Uterus (tissue), 4 donors: ENCODE measurements around the gene MRPL28. TPM values are rescaled to one million over a fixed set of nuclear protein-coding genes. Genes with fewer than 3 reads are reported as not detected.
"Not testable (repeated sequence)": the region's sequence is repeated elsewhere in the genome, so short reads cannot be mapped to it uniquely, and the experiment has no call there.

Experiments
- DNase-seq, 2 donors: peaks; one replicate each; pipeline ENCODE4 v3.0.0-alpha.2; 2019 to 2020
- H3K27ac ChIP-seq, 2 donors: fragments of 200-600 bp; sonication (generic); 1 replicate in 1 of 2; 2 replicates in 1 of 2; pipeline ENCODE4 v1.5.1; 2016 to 2018
- H3K27me3 ChIP-seq, 2 donors: fragments of 200-600 bp; sonication (generic); one replicate each; pipeline ENCODE4 v1.5.1; 2018 to 2019; ENCODE audit warnings: control low read depth in 1 of 2
- H3K36me3 ChIP-seq, 2 donors: fragments of 200-600 bp; sonication (generic); one replicate each; pipeline ENCODE4 v1.5.1; 2019; ENCODE audit warnings: control low read depth in 1 of 2
- H3K4me1 ChIP-seq, 2 donors: fragments of 200-600 bp; sonication (generic); one replicate each; pipeline ENCODE4 v1.5.1; 2018 to 2019; ENCODE audit warnings: control low read depth in 1 of 2
- H3K4me3 ChIP-seq, 2 donors: fragments of 200-600 bp; sonication (generic); 1 replicate in 1 of 2; 2 replicates in 1 of 2; pipeline ENCODE4 v1.5.1; 2018 to 2019; ENCODE audit warnings: mild to moderate bottlenecking in 1 of 2
- H3K9me3 ChIP-seq, 2 donors: fragments of 200-600 bp; sonication (generic); one replicate each; pipeline ENCODE4 v1.5.1; 2019; ENCODE audit warnings: control low read depth in 1 of 2
- POLR2A ChIP-seq, 2 donors: fragments of 450-650 bp; IDR thresholded peaks; one replicate each; pipeline ENCODE4 v1.6.1; 2016; ENCODE audit warnings: antibody characterized with exemption in 2 of 2, mild to moderate bottlenecking in 1 of 2, moderate library complexity in 1 of 2
- intact Hi-C: fragments of 100-400 bp; cut with DNase I; formaldehyde crosslinking; loops from one replicate; pipeline ENCODE4 v1.15.1; 2023; ENCODE audit warnings: low total_unique reads
- total RNA-seq, 4 donors: library from RNA; depleted of rRNA in 3 of 4; stranded (reverse); fragments of >200 nt in 3 of 4; gene quantifications; one replicate each; pipeline versions ENCODE4 v1.1.0 to v1.2.4, GENCODE V29; 2014 to 2023
- TF ChIP-seq, protein P1 (sequence below), 4 experiments: fragments of 200-600 bp in 2 of 4; fragments of 450-650 bp in 2 of 4; sonication (generic) in 2 of 4; IDR thresholded peaks; one replicate each; pipeline ENCODE4 v1.5.1; 2016 to 2019; ENCODE audit warnings: antibody characterized with exemption in 4 of 4, mild to moderate bottlenecking in 2 of 4, moderate library complexity in 1 of 4
- donor health status: DM: yes; HTN: yes; CAD: no.

Gene MRPL28
- total RNA-seq, result 10 to 100 TPM; 32.4 to 97.3 (median 50.1) TPM

DNA sequence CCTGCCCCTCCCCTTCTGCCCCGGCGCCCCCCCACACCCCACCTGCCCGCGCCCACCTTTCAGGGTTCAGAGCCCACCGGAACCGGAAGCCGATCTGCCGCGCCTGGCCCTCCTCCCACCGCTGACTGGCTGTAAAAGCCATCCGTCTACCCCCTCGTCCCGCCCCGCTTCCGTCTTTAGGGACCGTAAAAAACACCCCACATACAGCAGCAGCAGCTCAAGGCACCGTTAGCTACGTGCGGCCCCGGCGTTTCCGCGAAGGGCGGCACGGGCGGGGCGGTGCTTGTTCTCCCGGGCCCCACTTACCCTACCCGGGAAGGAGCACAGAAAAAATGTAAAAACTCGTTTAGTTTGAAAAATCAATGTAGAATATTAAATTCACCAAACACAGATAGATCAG lies at the start of gene MRPL28:
TSS of gene MRPL28 (minus strand) at position 96 of the 400 bp plus-strand sequence. CDS start 320 bp downstream, outside the sequence.
- Histone ChIP-seq H3K27me3 (no peaks in the 10 kb centered on the region), H3K4me3 (peak within 1 kb of the TSS; percentile 41 to 52), H3K9me3 (no peaks in the 10 kb centered on the region), H3K4me1 (peaks cover 4 to 11% of the 10 kb centered on the region in 2 donors), H3K36me3 (no peaks in the 10 kb centered on the region), H3K27ac (peak within 1 kb of the TSS; percentile 70 to 72)
- intact Hi-C loops, result no loop called here
- peak; percentile 95 for DNase-seq
- peak in 1 of 2 donors; percentile 70 for TF ChIP-seq POLR2A (IDR thresholded peaks at IDR 0.05)
- TF ChIP-seq, protein P1, sequence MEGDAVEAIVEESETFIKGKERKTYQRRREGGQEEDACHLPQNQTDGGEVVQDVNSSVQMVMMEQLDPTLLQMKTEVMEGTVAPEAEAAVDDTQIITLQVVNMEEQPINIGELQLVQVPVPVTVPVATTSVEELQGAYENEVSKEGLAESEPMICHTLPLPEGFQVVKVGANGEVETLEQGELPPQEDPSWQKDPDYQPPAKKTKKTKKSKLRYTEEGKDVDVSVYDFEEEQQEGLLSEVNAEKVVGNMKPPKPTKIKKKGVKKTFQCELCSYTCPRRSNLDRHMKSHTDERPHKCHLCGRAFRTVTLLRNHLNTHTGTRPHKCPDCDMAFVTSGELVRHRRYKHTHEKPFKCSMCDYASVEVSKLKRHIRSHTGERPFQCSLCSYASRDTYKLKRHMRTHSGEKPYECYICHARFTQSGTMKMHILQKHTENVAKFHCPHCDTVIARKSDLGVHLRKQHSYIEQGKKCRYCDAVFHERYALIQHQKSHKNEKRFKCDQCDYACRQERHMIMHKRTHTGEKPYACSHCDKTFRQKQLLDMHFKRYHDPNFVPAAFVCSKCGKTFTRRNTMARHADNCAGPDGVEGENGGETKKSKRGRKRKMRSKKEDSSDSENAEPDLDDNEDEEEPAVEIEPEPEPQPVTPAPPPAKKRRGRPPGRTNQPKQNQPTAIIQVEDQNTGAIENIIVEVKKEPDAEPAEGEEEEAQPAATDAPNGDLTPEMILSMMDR (IDR thresholded peaks at IDR 0.05), result no peak

DNA sequence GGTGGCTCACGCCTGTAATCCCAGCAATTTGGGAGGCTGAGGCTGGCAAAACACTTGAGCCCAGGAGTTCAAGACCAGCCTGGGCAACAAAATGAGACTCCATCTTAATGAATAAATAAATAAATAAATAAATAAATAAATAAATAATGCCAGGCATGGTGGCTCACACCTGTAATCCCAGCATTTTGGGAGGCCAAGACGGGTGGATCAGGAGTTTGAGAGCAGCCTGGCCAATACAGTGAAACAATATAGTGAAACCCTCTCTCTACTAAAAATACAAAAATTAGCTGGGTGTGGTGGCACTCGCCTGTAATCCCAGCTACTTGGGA lies 44.8 kb upstream of the MRPL28 start:
- H3K27me3 ChIP-seq, intact Hi-C loops, H3K36me3 ChIP-seq, H3K27ac ChIP-seq, DNase-seq, H3K9me3 ChIP-seq, H3K4me3 ChIP-seq, H3K4me1 ChIP-seq: not testable (repeated sequence)

DNA sequence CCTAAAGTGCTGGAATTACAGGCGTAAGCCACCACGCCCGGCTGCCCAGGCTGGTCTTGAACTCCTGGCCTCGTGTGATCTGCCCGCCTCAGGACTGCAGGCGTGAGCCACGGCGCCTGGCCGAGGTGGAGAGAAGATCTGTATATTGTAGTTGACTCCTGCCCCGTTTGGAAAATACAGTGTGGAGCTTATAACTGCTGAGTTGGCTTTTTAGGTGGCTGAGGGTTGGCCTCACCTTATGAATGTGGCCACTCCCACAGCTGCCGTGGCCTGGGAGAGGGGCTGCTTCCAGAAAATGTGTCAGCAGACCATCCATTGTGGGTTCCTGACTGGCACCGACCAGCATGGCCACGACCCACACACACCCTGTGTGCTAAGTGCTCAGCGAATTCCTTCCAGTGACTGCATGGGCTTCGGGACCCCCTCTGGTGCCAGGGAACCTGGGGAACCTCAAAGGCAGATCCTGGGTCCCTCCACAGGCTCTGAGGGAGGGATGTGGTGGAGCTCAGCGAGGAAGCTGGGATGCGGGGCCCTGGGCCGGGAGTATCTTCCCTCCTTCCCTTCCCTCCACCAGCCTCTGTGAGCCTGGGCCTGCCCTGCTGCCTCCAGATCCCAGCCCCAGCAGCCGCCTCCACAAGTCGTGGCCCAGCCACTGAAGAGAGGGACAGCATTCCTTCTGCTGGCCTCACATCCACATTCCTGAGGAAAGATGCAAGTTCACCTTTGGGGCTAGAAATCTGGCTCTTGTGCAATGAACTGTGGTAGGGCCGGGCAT lies 44.2 kb upstream of the MRPL28 start:
- Histone ChIP-seq H3K4me1 (no peaks in the 10 kb centered on the region), H3K36me3 (no peaks in the 10 kb centered on the region), H3K27me3 (no peaks in the 10 kb centered on the region), H3K9me3 (no peaks in the 10 kb centered on the region), H3K4me3 (no peak overlapping the region), H3K27ac (no peak overlapping the region)
- intact Hi-C loops, result no loop called here
- DNase-seq, result no peak
- TF ChIP-seq, protein P1 (IDR thresholded peaks at IDR 0.05), result no peak
- no peak for TF ChIP-seq POLR2A (IDR thresholded peaks at IDR 0.05)

DNA sequence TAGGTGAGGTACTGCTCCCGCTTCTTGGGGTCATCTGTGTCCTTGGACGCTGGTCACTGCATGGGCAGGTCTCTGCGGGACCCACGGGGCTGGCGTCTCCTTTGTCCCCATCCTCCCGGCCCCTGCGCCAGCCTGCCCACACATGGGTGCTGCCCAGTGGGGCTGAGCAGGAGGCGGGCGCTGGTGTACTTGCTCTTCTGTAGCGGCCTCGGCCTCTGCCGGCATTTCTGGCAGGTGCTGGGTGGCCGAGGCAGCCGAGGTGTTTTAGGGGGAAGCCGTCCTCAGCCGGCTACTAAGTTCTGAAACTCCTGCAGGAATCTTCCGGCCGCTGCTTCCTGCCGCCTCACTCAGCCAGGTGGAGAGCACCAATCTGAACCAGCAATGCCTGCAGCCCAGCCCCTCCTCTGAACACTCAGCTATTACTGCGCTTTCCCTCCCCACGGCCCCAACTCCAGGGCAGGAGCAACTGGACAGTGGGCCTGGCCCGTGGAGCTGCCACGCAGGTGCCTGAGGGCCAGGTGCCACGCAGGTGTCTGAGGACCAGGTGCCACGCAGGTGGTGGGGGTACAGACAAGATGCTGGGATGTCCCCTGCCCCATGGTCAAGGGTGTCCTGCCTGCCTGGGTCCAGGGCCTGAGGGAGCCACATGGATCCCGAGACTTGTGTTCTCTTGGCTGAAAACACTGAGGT lies 41.4 kb upstream of the MRPL28 start:
- Histone ChIP-seq H3K4me3 (no peak overlapping the region), H3K4me1 (no peaks in the 10 kb centered on the region), H3K27me3 (no peaks in the 10 kb centered on the region), H3K9me3 (no peaks in the 10 kb centered on the region), H3K36me3 (no peaks in the 10 kb centered on the region), H3K27ac (no peak overlapping the region)
- intact Hi-C loops, result no loop called here
- no peak for TF ChIP-seq POLR2A (IDR thresholded peaks at IDR 0.05)
- TF ChIP-seq, protein P1 (IDR thresholded peaks at IDR 0.05), result no peak
- no peak for DNase-seq

DNA sequence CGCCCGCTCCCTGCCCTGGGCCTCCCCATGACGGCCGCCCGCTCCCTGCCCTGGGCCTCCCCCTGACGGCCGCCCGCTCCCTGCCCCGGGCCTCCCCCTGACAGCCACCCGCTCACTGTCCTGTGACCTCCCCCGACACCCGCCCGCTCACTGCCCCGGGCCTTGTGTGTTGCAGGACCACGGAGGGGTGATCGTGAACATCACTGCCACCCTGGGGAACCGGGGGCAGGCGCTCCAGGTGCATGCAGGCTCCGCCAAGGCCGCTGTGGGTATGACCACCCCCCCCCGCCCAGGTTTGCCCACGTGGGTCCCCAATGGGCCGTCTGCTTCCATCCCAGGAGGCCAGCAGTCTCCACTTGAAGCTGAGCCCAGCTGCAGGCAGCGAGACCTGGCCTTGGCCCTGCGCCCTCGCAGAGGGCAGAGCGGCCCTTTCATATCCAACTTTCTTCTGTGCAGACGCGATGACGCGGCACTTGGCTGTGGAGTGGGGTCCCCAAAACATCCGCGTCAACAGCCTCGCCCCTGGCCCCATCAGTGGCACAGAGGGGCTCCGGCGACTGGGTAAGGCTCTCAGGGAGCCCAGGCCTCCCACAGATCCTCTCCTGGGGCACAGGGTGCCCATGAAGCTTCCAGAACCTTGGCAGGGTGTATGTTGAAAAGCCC lies 40.3 kb upstream of the MRPL28 start:
- Histone ChIP-seq H3K27me3 (no peaks in the 10 kb centered on the region), H3K27ac (no peak overlapping the region), H3K4me1 (no peaks in the 10 kb centered on the region), H3K36me3 (no peaks in the 10 kb centered on the region), H3K9me3 (no peaks in the 10 kb centered on the region), H3K4me3 (no peak overlapping the region)
- no peak for DNase-seq
- TF ChIP-seq POLR2A (IDR thresholded peaks at IDR 0.05), result no peak
- TF ChIP-seq, protein P1 (IDR thresholded peaks at IDR 0.05), result no peak
- intact Hi-C loops, result no loop called here
